Nephron progenitor cell (in vitro differentiated cells): Measurements from ENCODE around the gene SPAG9.
A peak's percentile ranks its signal among the peaks of the same experiment; 100 is the strongest.
"Not testable (repeated sequence)": the region's sequence is repeated elsewhere in the genome, so short reads cannot be mapped to it uniquely, and the experiment has no call there.

Source experiments
- DNase-seq: peaks from one replicate; pipeline ENCODE4 v3.0.0; 2021
- H3K27ac Mint-ChIP-seq: 2 replicates; pipeline ENCODE4 v1.8.0; 2021; ENCODE audit warnings: mild to moderate bottlenecking, moderate library complexity, mixed read lengths
- H3K27me3 Mint-ChIP-seq: 2 replicates; pipeline ENCODE4 v1.8.0; 2021; ENCODE audit warnings: mild to moderate bottlenecking, low read depth, mixed read lengths; ENCODE audit not compliant: poor library complexity
- H3K36me3 Mint-ChIP-seq: 2 replicates; pipeline ENCODE4 v1.8.0; 2021; ENCODE audit warnings: low read depth, mixed read lengths
- H3K4me1 Mint-ChIP-seq: 2 replicates; pipeline ENCODE4 v1.8.0; 2021; ENCODE audit warnings: mixed read lengths
- H3K4me3 Mint-ChIP-seq: 2 replicates; pipeline ENCODE4 v1.8.0; 2021; ENCODE audit warnings: mild to moderate bottlenecking, moderate library complexity, mixed read lengths
- H3K9me3 Mint-ChIP-seq: 2 replicates; pipeline ENCODE4 v1.8.0; 2021; ENCODE audit warnings: mild to moderate bottlenecking, moderate library complexity, mixed read lengths
- TF ChIP-seq, protein P1 (sequence below): fragments of 200-600 bp; sonication (generic); IDR thresholded peaks from 2 replicates; pipeline ENCODE4 v1.5.0; 2021; ENCODE audit warnings: antibody characterized with exemption

SPAG9 gene

GRCh38 chr17:50944054-50944901 lies 176.4 kb downstream of the SPAG9 start:
- TF ChIP-seq, protein P1, sequence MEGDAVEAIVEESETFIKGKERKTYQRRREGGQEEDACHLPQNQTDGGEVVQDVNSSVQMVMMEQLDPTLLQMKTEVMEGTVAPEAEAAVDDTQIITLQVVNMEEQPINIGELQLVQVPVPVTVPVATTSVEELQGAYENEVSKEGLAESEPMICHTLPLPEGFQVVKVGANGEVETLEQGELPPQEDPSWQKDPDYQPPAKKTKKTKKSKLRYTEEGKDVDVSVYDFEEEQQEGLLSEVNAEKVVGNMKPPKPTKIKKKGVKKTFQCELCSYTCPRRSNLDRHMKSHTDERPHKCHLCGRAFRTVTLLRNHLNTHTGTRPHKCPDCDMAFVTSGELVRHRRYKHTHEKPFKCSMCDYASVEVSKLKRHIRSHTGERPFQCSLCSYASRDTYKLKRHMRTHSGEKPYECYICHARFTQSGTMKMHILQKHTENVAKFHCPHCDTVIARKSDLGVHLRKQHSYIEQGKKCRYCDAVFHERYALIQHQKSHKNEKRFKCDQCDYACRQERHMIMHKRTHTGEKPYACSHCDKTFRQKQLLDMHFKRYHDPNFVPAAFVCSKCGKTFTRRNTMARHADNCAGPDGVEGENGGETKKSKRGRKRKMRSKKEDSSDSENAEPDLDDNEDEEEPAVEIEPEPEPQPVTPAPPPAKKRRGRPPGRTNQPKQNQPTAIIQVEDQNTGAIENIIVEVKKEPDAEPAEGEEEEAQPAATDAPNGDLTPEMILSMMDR = no peak
- Mint-ChIP-seq H3K4me1 (peaks cover 72% of the 10 kb centered on the region), H3K36me3 (no peaks in the 10 kb centered on the region), H3K27me3 (peaks cover 9% of the 10 kb centered on the region), H3K4me3 (peak overlapping the region; percentile 50), H3K9me3 (no peaks in the 10 kb centered on the region), H3K27ac (peak overlapping the region; percentile 78)
- peak; percentile 93 for DNase-seq

- TF ChIP-seq, protein P1 = no peak
- Mint-ChIP-seq H3K4me3 (peak overlapping the region; percentile 50), H3K27me3 (peaks cover 9% of the 10 kb centered on the region), H3K27ac (peak overlapping the region; percentile 78), H3K9me3 (no peaks in the 10 kb centered on the region), H3K36me3 (no peaks in the 10 kb centered on the region), H3K4me1 (peaks cover 71% of the 10 kb centered on the region)
- DNase-seq = no peak
Measured at GRCh38 chr17:50943575-50943933, 177.1 kb downstream of the SPAG9 start.

GRCh38 chr17:50941676-50942048 lies 179.0 kb downstream of the SPAG9 start:
- not testable (repeated sequence) for H3K4me3 Mint-ChIP-seq, H3K9me3 Mint-ChIP-seq, H3K36me3 Mint-ChIP-seq, H3K27ac Mint-ChIP-seq, DNase-seq, H3K27me3 Mint-ChIP-seq
- peaks cover 58% of the 10 kb centered on the region for H3K4me1 Mint-ChIP-seq

- no peak overlapping the region for H3K4me3 Mint-ChIP-seq
- TF ChIP-seq, protein P1 = no peak
- H3K4me1 Mint-ChIP-seq = peaks cover 61% of the 10 kb centered on the region
- H3K36me3 Mint-ChIP-seq = no peaks in the 10 kb centered on the region
- H3K27me3 Mint-ChIP-seq = peaks cover 6% of the 10 kb centered on the region
- no peak for DNase-seq
- H3K9me3 Mint-ChIP-seq = no peaks in the 10 kb centered on the region
- no peak overlapping the region for H3K27ac Mint-ChIP-seq
Measured at GRCh38 chr17:50939795-50940684, 180.6 kb downstream of the SPAG9 start.

- TF ChIP-seq, protein P1 = no peak
- Mint-ChIP-seq H3K27ac (peak overlapping the region; percentile 79), H3K9me3 (no peaks in the 10 kb centered on the region)
Measured at GRCh38 chr17:50939542-50939794, 181.2 kb downstream of the SPAG9 start.

GRCh38 chr17:50938821-50939541 lies 181.7 kb downstream of the SPAG9 start:
- Mint-ChIP-seq H3K9me3 (no peaks in the 10 kb centered on the region), H3K36me3 (no peaks in the 10 kb centered on the region), H3K27ac (peak overlapping the region; percentile 79), H3K27me3 (peaks cover 6% of the 10 kb centered on the region), H3K4me3 (peak overlapping the region; percentile 50), H3K4me1 (peaks cover 68% of the 10 kb centered on the region)
- no peak for DNase-seq
- TF ChIP-seq, protein P1 = no peak

More at GRCh38 chr17:50939542-50939794, 181.2 kb downstream of the SPAG9 start:
- DNase-seq = no peak
- H3K4me3 Mint-ChIP-seq = peak overlapping the region; percentile 50
- peaks cover 6% of the 10 kb centered on the region for H3K27me3 Mint-ChIP-seq
- H3K36me3 Mint-ChIP-seq = no peaks in the 10 kb centered on the region
- peaks cover 67% of the 10 kb centered on the region for H3K4me1 Mint-ChIP-seq
